GM12878 (cell line): ENCODE results near the gene ACOX1. TPM values are rescaled to one million over a fixed set of nuclear protein-coding genes. Genes with fewer than 3 reads are reported as not detected.

Experiments used
- ATAC-seq: fragments of 200-7000 bp; cut with Tn5 transposase; 3 replicates; pipeline ENCODE4 v1.9.1; 2020; ENCODE audit warnings: mild to moderate bottlenecking, moderate library complexity
- BruUV-seq: library from RNA; stranded (reverse); fragments of 400-500 nt; replicated peaks from 2 replicates; lab custom pipeline; 2021; lab: Mats Ljungman, UMichigan
- CTCF ChIA-PET: fragments of 300-600 bp; sonication (Branson Sonifier 250); formaldehyde crosslinking; extraction: SDS; loops from one replicate; lab custom pipeline; 2021; ENCODE audit warnings: inconsistent platforms; lab: Yijun Ruan, JAX
- POLR2A ChIA-PET: fragments of 350-600 bp; formaldehyde crosslinking; extraction: SDS; loops from one replicate; lab custom pipeline; 2021; ENCODE audit warnings: inconsistent platforms; lab: Charles Lee
- RAD21 ChIA-PET: fragments of 300-600 bp; sonication (Branson Sonifier 250); formaldehyde crosslinking; loops from one replicate; lab custom pipeline; 2023; ENCODE audit warnings: antibody characterized with exemption; ENCODE audit not compliant: unreplicated experiment; lab: Charles Lee
- SMC1A ChIA-PET: fragments of 300-600 bp; sonication (Branson Sonifier 250); formaldehyde crosslinking; loops from one replicate; lab custom pipeline; 2023; ENCODE audit not compliant: unreplicated experiment, uncharacterized antibody; lab: Charles Lee
- DNase-seq: peaks from one replicate; pipeline ENCODE4 v3.0.0-alpha.2; 2011; ENCODE audit warnings: low read depth, low spot score
- FAIRE-seq: peaks from 3 replicates; lab custom pipeline; 2011; peaks lifted over from hg19 to GRCh38; lab: Jason Lieb, UNC
- H2AFZ ChIP-seq: 2 replicates; pipeline ENCODE4 v1.6.0; 2011; ENCODE audit warnings: low read depth, low read length, control low read depth; ENCODE audit not compliant: control insufficient read depth
- H3K27ac ChIP-seq: 2 replicates; pipeline ENCODE4 v1.5.1; 2011; ENCODE audit warnings: control low read depth; ENCODE audit not compliant: control insufficient read depth, insufficient read depth
- H3K27me3 ChIP-seq, 2 experiments: replicated peaks in 1 of 2; 2 replicates each; pipeline versions ENCODE4 v1.6.0 to v1.6.1; 2011; ENCODE audit warnings: low read length in 1 of 2; ENCODE audit not compliant: control insufficient read depth in 2 of 2, insufficient read depth in 2 of 2
- H3K36me3 ChIP-seq, 2 experiments: 2 replicates each; pipeline ENCODE4 v1.5.1; 2011; ENCODE audit warnings: low read length in 1 of 2; ENCODE audit not compliant: control insufficient read depth in 2 of 2, insufficient read depth in 2 of 2
- H3K4me1 ChIP-seq: 2 replicates; pipeline ENCODE4 v1.6.1; 2011; ENCODE audit warnings: mild to moderate bottlenecking, low read length, moderate library complexity, mixed read lengths; ENCODE audit not compliant: control insufficient read depth, insufficient read depth
- H3K4me2 ChIP-seq: 2 replicates; pipeline ENCODE4 v1.6.0; 2011; ENCODE audit warnings: control low read depth; ENCODE audit not compliant: control insufficient read depth, insufficient read depth
- H3K4me3 ChIP-seq: fragments of 200-600 bp; sonication (generic); 2 replicates; pipeline ENCODE4 v1.5.1; 2016
- H3K79me2 ChIP-seq: 2 replicates; pipeline ENCODE4 v1.6.0; 2011; ENCODE audit warnings: low read length; ENCODE audit not compliant: control insufficient read depth, insufficient read depth
- H3K9ac ChIP-seq: 2 replicates; pipeline ENCODE4 v1.8.0; 2011; ENCODE audit warnings: low read length, control low read depth, mixed read lengths; ENCODE audit not compliant: control insufficient read depth, insufficient read depth
- H3K9me3 ChIP-seq: replicated peaks from 3 replicates; pipeline ENCODE4 v1.5.1; 2011; ENCODE audit warnings: mild to moderate bottlenecking, low read length; ENCODE audit not compliant: control insufficient read depth, insufficient read depth
- H4K20me1 ChIP-seq: 2 replicates; pipeline ENCODE4 v1.6.0; 2011; ENCODE audit not compliant: control insufficient read depth, insufficient read depth
- ZNF217 ChIP-seq: fragments of 450-650 bp; IDR thresholded peaks from 2 replicates; pipeline ENCODE4 v1.6.1; 2017; ENCODE audit warnings: antibody characterized with exemption, mild to moderate bottlenecking
- WGBS: methylation state at CpG from one replicate; pipeline ENCODE4 v1.1.6; 2016; ENCODE audit warnings: low lambda C conversion rate; ENCODE audit not compliant: insufficient replicate concordance, insufficient coverage; ENCODE audit errors: missing lambda C conversion rate; 5-methylcytosine and 5-hydroxymethylcytosine counted together
- in situ Hi-C: fragments of 300-500 bp; cut with MboI; formaldehyde crosslinking; loops from 9 replicates; pipeline ENCODE4 v1.14.3; 2018; ENCODE audit warnings: mixed read lengths
- intact Hi-C: fragments of 100-400 bp; cut with micrococcal nuclease; formaldehyde crosslinking; loops from one replicate; pipeline ENCODE4 v1.14.2; 2022; ENCODE audit not compliant: unreplicated experiment
- polyA plus RNA-seq, 11 experiments: library from polyadenylated mRNA; depleted of rRNA in 4 of 11; unstranded in 6 of 11; stranded (reverse) in 5 of 11; fragments of >200 nt; fragmentation: Nextera tagmentation in 4 of 11; fragmentation: Illumina TruSeq in 1 of 11; extraction: Ambion mirVana in 4 of 11; extraction: Trizol in 1 of 11; gene quantifications; 1 replicate in 1 of 11; 2 replicates in 10 of 11; pipeline versions ENCODE4 v1.2.1 to v1.2.3, GENCODE V29; 2011 to 2016; ENCODE audit warnings: inconsistent platforms in 2 of 11, missing spikeins in 2 of 11, low read depth in 1 of 11
- total RNA-seq, 4 experiments: library from RNA; depleted of rRNA in 3 of 4; stranded (reverse); fragments of >200 nt in 3 of 4; fragmentation: Illumina TruSeq in 1 of 4; extraction: Trizol in 1 of 4; gene quantifications; 2 replicates each; pipeline versions ENCODE4 v1.2.1 to v1.2.3, GENCODE V29; 2013 to 2021
- TF ChIP-seq, protein P1 (sequence below): fragments of 450-650 bp; IDR thresholded peaks from 2 replicates; pipeline ENCODE4 v1.6.1; 2018; ENCODE audit warnings: borderline replicate concordance, mild to moderate bottlenecking; ENCODE audit not compliant: partially characterized antibody

Gene ACOX1
- total and polyA plus RNA-seq, 10 of the 15 experiments (the other 5 are each of a cell fraction or from before 2014, with no cell fraction given), result 6.5 to 26.2 (median 21.6) TPM

DNA sequence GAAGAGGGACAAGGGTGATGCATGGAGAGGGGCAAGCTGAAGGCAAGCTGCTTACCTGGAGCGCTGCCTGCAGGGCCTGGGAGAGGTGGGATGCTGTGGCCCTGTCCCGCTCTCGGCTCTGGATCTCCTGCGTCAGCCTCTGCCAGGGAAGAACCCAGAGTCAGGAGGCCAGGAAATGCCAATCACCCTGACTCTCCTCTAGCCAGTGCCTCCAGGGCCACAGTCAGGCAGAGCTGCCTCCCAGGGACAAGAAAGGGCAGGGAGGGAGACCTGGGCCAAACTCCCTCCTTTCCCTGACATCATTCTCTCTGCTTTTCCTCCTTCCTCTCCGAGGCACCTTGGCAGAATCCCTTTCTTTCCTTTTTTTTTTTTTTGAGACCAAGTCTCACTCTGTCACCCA is 33.0 kb upstream of the ACOX1 start:
- BruUV-seq, result no TSS peak
- Histone ChIP-seq H2AFZ (no peak overlapping the region), H3K9me3 (no peaks in the 10 kb centered on the region), H3K4me1 (no peaks in the 10 kb centered on the region), H3K9ac (no peak overlapping the region), H3K36me3 (no peaks in the 10 kb centered on the region), H3K79me2 (no peaks in the 10 kb centered on the region), H3K4me3 (no peak overlapping the region), H3K4me2 (no peak overlapping the region), H3K27me3 (no peaks in the 10 kb centered on the region), H3K27ac (no peak overlapping the region), H4K20me1 (no peaks in the 10 kb centered on the region)
- TF ChIP-seq, protein P1, sequence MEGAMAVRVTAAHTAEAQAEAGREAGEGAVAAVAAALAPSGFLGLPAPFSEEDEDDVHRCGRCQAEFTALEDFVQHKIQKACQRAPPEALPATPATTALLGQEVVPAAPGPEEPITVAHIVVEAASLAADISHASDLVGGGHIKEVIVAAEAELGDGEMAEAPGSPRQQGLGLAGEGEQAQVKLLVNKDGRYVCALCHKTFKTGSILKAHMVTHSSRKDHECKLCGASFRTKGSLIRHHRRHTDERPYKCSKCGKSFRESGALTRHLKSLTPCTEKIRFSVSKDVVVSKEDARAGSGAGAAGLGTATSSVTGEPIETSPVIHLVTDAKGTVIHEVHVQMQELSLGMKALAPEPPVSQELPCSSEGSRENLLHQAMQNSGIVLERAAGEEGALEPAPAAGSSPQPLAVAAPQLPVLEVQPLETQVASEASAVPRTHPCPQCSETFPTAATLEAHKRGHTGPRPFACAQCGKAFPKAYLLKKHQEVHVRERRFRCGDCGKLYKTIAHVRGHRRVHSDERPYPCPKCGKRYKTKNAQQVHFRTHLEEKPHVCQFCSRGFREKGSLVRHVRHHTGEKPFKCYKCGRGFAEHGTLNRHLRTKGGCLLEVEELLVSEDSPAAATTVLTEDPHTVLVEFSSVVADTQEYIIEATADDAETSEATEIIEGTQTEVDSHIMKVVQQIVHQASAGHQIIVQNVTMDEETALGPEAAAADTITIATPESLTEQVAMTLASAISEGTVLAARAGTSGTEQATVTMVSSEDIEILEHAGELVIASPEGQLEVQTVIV, result no peak
- no peak for TF ChIP-seq ZNF217
- no peak for ATAC-seq
- ChIA-PET SMC1A (no interaction called here), POLR2A (no interaction called here), RAD21 (interaction anchor here (0.8 to 0.9 kb wide), 2 partner anchors 170 to 287 kb away, joined by 3 to 4 read pairs; no protein-coding TSS in a partner anchor), CTCF (interaction anchor here (0.7 to 12.8 kb wide), 5 partner anchors 11 to 263 kb away, joined by 3 to 128 read pairs (median 4); partner anchors contain the start of genes CDK3 and MRPL38)
- FAIRE-seq, result no peak
- in situ Hi-C loops, result loop anchor here (5.0 kb wide), 1 partner anchor 280 kb away; no protein-coding TSS in a partner anchor
- WGBS, result 47% methylated on average over 5 of the region's 5 CpGs
- intact Hi-C loops, result no loop called here
- no peak for DNase-seq
